Endothelial cell of umbilical vein (primary cell): Measurements from ENCODE around the gene CGNL1. TPM values are rescaled to one million over a fixed set of nuclear protein-coding genes. Genes with fewer than 3 reads are reported as not detected.

ENCODE experiments used
- BruUV-seq: library from RNA; stranded (reverse); fragments of 400-500 nt; replicated peaks from 2 replicates; lab custom pipeline; 2021; lab: Mats Ljungman, UMichigan
- CTCF ChIA-PET: fragments of 300-600, 350-600 bp; sonication (Branson Sonifier 250); formaldehyde crosslinking; loops from one replicate; lab custom pipeline; 2021; ENCODE audit warnings: antibody characterized with exemption, inconsistent platforms; lab: Charles Lee
- POLR2A ChIA-PET: fragments of 300-600, 350-600 bp; sonication (Branson Sonifier 250); formaldehyde crosslinking; loops from one replicate; lab custom pipeline; 2021; ENCODE audit warnings: antibody characterized with exemption, inconsistent platforms; lab: Charles Lee
- DNase-seq: peaks from one replicate; pipeline ENCODE4 v3.0.0-alpha.2; 2011; ENCODE audit warnings: low read depth, low spot score
- FAIRE-seq: peaks from 2 replicates; lab custom pipeline; 2011; peaks lifted over from hg19 to GRCh38; lab: Jason Lieb, UNC
- H2AFZ ChIP-seq: 2 replicates; pipeline ENCODE4 v1.6.0; 2012; ENCODE audit warnings: low read depth, low read length, control low read depth, inconsistent platforms
- H3K27ac ChIP-seq: 2 replicates; pipeline ENCODE4 v1.5.1; 2011; ENCODE audit warnings: low read depth, mild to moderate bottlenecking, control low read depth, low read length, moderate library complexity; ENCODE audit not compliant: insufficient read depth
- H3K27me3 ChIP-seq, 2 experiments: 2 replicates each; pipeline versions ENCODE4 v1.6.0 to v1.6.1; 2011; ENCODE audit warnings: low read length in 2 of 2, mixed read lengths in 1 of 2; ENCODE audit not compliant: control insufficient read depth in 2 of 2, insufficient read depth in 2 of 2
- H3K36me3 ChIP-seq, 2 experiments: 2 replicates in 1 of 2; 3 replicates in 1 of 2; pipeline ENCODE4 v1.5.1; 2011; ENCODE audit warnings: low read length in 2 of 2, mild to moderate bottlenecking in 1 of 2, moderate library complexity in 1 of 2; ENCODE audit not compliant: control insufficient read depth in 2 of 2, insufficient read depth in 2 of 2; ENCODE audit errors: extremely low read depth in 1 of 2
- H3K4me1 ChIP-seq: 3 replicates; pipeline ENCODE4 v1.5.1; 2011; ENCODE audit warnings: mild to moderate bottlenecking, low read length; ENCODE audit not compliant: control insufficient read depth, insufficient read depth; ENCODE audit errors: extremely low read depth
- H3K4me2 ChIP-seq: 2 replicates; pipeline ENCODE4 v1.6.1; 2011; ENCODE audit warnings: low read length, control low read depth, mixed read lengths; ENCODE audit not compliant: insufficient read depth
- H3K4me3 ChIP-seq, 3 experiments: fragments of 200-600 bp in 1 of 3; sonication (generic), shearing (Covaris generic) in 1 of 3; replicated peaks in 1 of 3; 2 replicates each; pipeline ENCODE4 v1.5.1; 2011 to 2016; ENCODE audit warnings: control low read depth in 3 of 3, low read length in 3 of 3, mild to moderate bottlenecking in 2 of 3, inconsistent platforms in 1 of 3, low read depth in 1 of 3, moderate library complexity in 1 of 3; ENCODE audit not compliant: insufficient read depth in 1 of 3
- H3K79me2 ChIP-seq: 2 replicates; pipeline ENCODE4 v1.6.0; 2012; ENCODE audit warnings: low read length, inconsistent platforms; ENCODE audit not compliant: control insufficient read depth, insufficient read depth
- H3K9ac ChIP-seq: replicated peaks from 2 replicates; pipeline ENCODE3; 2011; ENCODE audit warnings: low read length, control low read depth; ENCODE audit not compliant: insufficient read depth; ENCODE audit errors: extremely low read depth
- H3K9me1 ChIP-seq: replicated peaks from 3 replicates; pipeline ENCODE4 v1.6.0; 2011; ENCODE audit warnings: mild to moderate bottlenecking, low read length; ENCODE audit not compliant: control insufficient read depth, insufficient read depth; ENCODE audit errors: extremely low read depth
- H3K9me3 ChIP-seq: replicated peaks from 2 replicates; pipeline ENCODE4 v1.5.1; 2012; ENCODE audit warnings: low read length, inconsistent platforms; ENCODE audit not compliant: control insufficient read depth, insufficient read depth
- H4K20me1 ChIP-seq: replicated peaks from 2 replicates; pipeline ENCODE3; 2011; ENCODE audit warnings: mild to moderate bottlenecking, low read length; ENCODE audit not compliant: control insufficient read depth, insufficient read depth; ENCODE audit errors: extremely low read depth
- EZH2 ChIP-seq: IDR thresholded peaks from 2 replicates; pipeline ENCODE4 v1.6.1; 2012; ENCODE audit warnings: borderline replicate concordance, low read depth, mild to moderate bottlenecking, moderate library complexity, low read length, inconsistent platforms; ENCODE audit not compliant: severe bottlenecking
- FOS ChIP-seq: IDR thresholded peaks from 2 replicates; pipeline ENCODE4 v1.6.1; 2011; ENCODE audit warnings: mild to moderate bottlenecking, low read length, moderate library complexity, borderline replicate concordance; ENCODE audit not compliant: insufficient read depth
- POLR2A ChIP-seq: IDR thresholded peaks from 2 replicates; pipeline ENCODE4 v1.6.1; 2012; ENCODE audit warnings: low read depth, mild to moderate bottlenecking, control low read depth, low read length
- dilution Hi-C: fragments of 300-500 bp; cut with MboI; formaldehyde crosslinking; loops from one replicate; pipeline ENCODE4 v1.15.0; 2019; ENCODE audit warnings: low sequenced_read_pairs; ENCODE audit not compliant: extremely low pct_ligation_motif_present
- intact Hi-C: fragments of 100-400 bp; cut with micrococcal nuclease; formaldehyde crosslinking; loops from one replicate; pipeline ENCODE4 v1.10.0; 2022
- polyA plus RNA-seq, 4 experiments: library from polyadenylated mRNA; depleted of rRNA in 3 of 4; stranded (reverse) in 3 of 4; unstranded in 1 of 4; fragments of >200 nt; gene quantifications; 2 replicates each; pipeline versions ENCODE4 v1.2.1 to v1.2.3, GENCODE V29; 2011 to 2012; ENCODE audit warnings: missing spikeins in 1 of 4
- total RNA-seq: library from RNA; stranded (reverse); gene quantifications from 2 replicates; pipeline ENCODE4 v1.2.3, GENCODE V29; 2021

CGNL1 gene
- total and polyA plus RNA-seq, 2 donors (not counting 3 experiments of a cell fraction or from before 2014, with no cell fraction given) = 6.9 to 27.1 TPM

DNA sequence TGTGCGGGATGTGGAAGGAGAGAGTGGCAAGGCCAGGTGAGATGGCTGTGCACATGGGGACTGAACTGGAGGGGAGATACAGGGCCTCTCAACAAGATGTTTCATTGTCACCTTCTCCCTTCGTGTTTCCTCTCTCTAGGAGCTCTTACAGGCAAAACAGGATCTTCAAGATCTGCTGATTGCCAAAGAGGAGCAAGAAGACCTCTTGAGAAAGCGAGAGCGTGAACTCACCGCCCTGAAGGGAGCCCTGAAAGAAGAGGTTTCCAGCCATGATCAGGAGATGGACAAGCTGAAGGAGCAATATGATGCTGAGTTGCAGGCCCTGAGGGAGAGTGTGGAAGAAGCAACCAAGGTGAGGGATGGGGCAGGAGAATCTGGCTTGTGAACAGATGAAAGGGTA, 85.2 kb downstream of the CGNL1 start:
- CTCF ChIA-PET = interaction anchor here (0.7 to 2.1 kb wide), 8 partner anchors 16 to 315 kb away, joined by 3 to 6 read pairs (median 4); no protein-coding TSS in a partner anchor
- no peaks in the 10 kb centered on the region for H4K20me1 ChIP-seq
- no peak overlapping the region for H2AFZ ChIP-seq
- POLR2A ChIA-PET = no interaction called here
- H3K4me2 ChIP-seq = no peak overlapping the region
- no peak overlapping the region for H3K4me3 ChIP-seq
- no peaks in the 10 kb centered on the region for H3K9me3 ChIP-seq
- H3K9me1 ChIP-seq = no peaks in the 10 kb centered on the region
- DNase-seq = no peak
- no peak overlapping the region for H3K9ac ChIP-seq
- no peaks in the 10 kb centered on the region for H3K27me3 ChIP-seq
- dilution Hi-C loops (no loop called here), intact Hi-C loops (no loop called here)
- no peaks in the 10 kb centered on the region for H3K79me2 ChIP-seq
- no TSS peak for BruUV-seq
- FAIRE-seq = no peak
- H3K4me1 ChIP-seq = peaks cover 29% of the 10 kb centered on the region
- no peak overlapping the region for H3K27ac ChIP-seq
- no peak for TF ChIP-seq POLR2A
- no peaks in the 10 kb centered on the region for H3K36me3 ChIP-seq

GRCh38 chr15:57462381-57462780, 86.1 kb downstream of the CGNL1 start:
- Histone ChIP-seq H2AFZ (no peak overlapping the region), H4K20me1 (no peaks in the 10 kb centered on the region), H3K27ac (no peak overlapping the region), H3K79me2 (no peaks in the 10 kb centered on the region), H3K4me3 (no peak overlapping the region), H3K36me3 (no peaks in the 10 kb centered on the region), H3K4me2 (no peak overlapping the region), H3K4me1 (peaks cover 29% of the 10 kb centered on the region), H3K27me3 (no peaks in the 10 kb centered on the region), H3K9me3 (no peaks in the 10 kb centered on the region), H3K9ac (no peak overlapping the region), H3K9me1 (no peaks in the 10 kb centered on the region)
- intact Hi-C loops = loop anchor here (1.0 to 2.0 kb wide), 3 partner anchors 64 to 122 kb away; no protein-coding TSS in a partner anchor
- TF ChIP-seq EZH2 (no peak), FOS (peak; percentile 68)
- dilution Hi-C loops = no loop called here
- DNase-seq = peak; percentile 52
- no TSS peak for BruUV-seq
- FAIRE-seq = no peak
- ChIA-PET CTCF (interaction anchor here (0.9 to 2.7 kb wide), 5 partner anchors 17 to 122 kb away, joined by 3 to 9 read pairs (median 5); no protein-coding TSS in a partner anchor), POLR2A (no interaction called here)
